NCI-H187 treated with DMSO at 0.1 percent for 48 hours (cell line): ENCODE measurements around the gene DHDH.

Experiments used
- DNase-seq: peaks from one replicate; lab custom pipeline; 2025; lab: John Stamatoyannopoulos, UW

Gene DHDH

DNA sequence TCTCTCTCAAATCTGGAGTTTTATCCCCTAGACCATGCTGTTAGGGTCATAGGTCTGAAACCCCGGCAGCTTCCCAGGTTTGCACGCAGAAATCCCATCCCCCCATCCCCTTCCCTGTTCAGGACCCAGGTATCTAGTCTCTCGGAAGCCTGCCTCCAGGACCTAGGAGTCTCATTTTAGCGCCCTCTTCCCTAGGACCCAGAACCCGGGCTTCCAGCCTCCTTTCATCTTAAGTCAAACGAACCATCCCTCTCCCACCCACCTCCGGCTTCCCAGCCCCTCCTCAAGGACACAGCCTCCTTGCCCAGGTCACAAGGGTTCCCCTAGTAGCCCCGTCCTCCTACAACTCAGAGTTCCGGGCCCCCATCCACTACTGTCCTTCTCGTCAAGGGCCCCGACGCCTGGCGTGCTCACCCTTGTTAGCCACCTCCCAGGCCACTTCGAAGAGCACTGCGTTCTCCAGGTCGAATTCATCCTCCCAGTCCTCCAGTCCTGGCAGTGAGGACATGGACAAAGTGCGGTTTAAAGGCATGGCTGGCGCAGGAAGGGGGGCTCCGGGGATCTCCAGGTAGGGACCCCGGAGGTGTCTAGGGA lies 59.2 kb downstream of the DHDH start:
- DNase-seq = no peak

DNA sequence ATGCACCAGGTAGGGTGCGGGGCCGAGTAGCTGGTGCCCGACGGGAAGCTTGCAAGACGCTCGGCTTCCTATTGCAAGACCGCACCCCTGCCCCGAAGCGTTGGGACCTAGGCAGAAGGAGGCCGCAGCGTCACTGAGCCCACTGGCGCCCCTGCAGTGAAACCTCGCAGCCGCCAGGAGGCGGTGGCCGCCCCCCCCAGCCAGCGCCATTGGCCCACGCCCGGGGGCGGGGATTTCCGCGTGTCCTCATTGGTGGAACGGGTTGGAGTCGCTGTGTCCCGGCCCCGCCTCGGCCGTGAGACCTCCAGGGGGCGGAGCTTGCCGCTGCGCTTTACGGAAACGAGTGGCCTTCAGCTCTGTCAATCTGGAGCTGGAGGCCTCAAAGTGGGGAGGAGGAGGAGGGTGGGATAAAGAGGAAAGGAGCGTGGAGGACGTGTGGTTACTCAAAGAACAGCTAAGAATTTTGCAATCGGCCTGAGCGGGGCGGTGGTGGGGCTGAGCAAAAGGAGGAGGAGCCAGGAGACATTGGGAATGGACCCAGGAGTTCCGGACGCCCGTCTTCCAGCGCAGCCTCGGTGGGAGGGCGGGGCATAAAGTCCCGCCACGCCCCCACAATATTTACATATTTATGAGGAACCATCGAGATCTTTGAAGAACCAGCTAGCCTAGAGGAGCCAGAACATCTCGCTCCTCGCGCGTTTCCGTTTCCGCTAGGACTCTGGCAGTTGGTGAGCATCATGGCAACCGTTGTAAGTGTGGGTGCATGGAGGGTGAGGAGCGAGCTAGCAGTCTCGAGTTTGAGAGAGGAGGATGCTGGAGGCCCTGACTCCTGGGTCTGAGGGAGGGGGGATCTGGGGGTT lies 59.9 kb downstream of the DHDH start, which contains the start of the genes GYS1 and RUVBL2:
Gene GYS1 (minus strand): TSS at position 135 of the 860 bp plus-strand sequence. CDS start 197 bp downstream, outside the sequence.
Gene RUVBL2 (plus strand): TSS at position 713 of the 860 bp plus-strand sequence. CDS start 25 bp downstream, at position 738.
- DNase-seq = peak; percentile 96

DNA sequence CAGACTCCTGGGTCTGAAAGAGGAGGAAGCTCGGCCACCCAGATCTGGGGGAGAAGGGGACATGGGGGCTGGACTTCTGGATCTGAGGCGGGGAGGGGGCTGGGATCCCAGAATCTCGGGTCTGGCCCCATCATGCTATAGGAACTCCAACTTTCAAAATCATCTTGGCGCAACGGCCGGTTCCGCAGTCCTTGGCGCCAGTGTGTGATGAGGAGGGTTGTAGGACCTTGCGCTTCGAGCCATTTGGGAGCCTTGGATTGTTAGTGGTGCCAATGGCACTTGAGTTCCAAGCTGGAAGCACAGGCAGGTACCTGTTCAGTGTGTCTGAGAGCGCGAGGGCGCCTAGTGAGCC lies 60.5 kb downstream of the DHDH start:
- no peak for DNase-seq
